ENCODE measurements around the gene CIROP.

CIROP gene

DNA sequence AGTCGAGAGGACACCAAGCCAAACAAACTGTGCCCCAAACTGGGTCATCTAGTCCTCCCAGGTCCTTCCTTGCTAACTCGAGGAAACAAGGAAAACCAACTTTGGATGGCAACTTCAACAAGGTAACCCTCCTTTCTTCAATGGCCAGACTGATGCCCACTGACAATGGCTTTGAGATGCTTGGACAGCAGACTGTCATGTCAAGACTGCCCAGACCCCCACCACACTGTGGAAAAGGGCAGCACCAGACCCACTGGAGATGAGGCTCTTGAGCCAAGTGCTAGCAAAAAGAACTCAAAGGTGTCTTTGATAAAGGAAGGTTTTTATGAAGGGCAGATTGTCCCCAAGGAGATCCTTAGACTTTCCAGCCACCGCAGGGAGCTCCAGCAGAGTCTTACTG lies 38.4 kb downstream of the CIROP start:
- no peak for DNase-seq

- DNase-seq: peak; percentile 47
Observed at GRCh38 chr14:23063601-23064000, 41.2 kb downstream of the CIROP start.

DNA sequence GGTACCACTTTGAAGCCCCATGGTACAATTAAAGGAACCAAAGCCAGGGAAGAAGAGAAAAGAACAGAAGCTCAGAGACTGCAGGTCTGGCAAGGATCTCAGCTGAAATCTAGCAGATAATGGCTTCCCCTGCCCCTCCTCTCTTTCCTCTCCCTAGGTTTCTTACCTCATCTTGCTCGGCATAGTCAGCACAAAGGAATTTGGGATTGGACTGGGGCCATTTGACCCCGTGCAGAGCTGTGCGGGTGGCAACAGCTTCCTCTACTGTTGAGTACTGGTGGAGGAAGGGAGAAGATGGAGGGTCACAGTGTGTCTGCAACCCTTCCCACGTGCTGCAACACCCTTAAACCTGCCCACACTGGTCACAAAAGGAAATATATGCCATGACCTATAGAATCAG lies 42.8 kb downstream of the CIROP start:
- DNase-seq: peak; percentile 97

DNA sequence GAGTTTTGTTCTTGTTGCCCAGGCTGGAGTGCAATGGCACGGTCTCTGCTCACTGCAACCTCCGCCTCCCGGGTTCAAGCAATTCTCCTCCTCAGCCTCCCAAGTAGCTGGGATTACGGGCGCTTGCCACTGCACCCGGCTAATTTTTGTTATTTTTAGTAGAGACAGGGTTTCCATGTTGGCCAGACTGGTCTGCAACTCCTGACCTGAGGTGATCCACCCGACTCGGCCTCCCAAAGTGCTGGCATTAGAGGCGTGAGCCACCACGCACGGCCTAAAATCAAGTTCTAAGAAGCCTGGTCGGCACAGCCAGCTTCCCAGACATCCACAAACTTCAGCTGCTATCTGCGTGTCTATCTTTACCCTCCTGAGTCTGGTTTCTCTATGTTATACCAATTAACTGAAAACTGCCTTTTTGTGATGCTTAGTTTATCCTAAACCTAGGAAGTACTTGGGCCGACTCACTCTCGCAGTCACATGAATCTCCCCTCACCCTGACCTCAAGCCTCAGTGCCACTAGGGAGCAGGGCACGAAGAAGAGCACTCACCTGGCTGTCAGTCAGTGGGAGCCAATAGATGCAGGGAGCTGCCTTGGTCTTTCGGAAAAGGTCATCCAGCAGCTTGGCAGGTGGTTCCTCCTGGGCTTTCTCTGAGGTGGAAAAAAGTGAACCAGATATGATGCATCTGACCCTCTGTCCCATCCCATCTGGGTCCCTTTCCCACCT lies 44.1 kb downstream of the CIROP start:
- DNase-seq: no peak

DNA sequence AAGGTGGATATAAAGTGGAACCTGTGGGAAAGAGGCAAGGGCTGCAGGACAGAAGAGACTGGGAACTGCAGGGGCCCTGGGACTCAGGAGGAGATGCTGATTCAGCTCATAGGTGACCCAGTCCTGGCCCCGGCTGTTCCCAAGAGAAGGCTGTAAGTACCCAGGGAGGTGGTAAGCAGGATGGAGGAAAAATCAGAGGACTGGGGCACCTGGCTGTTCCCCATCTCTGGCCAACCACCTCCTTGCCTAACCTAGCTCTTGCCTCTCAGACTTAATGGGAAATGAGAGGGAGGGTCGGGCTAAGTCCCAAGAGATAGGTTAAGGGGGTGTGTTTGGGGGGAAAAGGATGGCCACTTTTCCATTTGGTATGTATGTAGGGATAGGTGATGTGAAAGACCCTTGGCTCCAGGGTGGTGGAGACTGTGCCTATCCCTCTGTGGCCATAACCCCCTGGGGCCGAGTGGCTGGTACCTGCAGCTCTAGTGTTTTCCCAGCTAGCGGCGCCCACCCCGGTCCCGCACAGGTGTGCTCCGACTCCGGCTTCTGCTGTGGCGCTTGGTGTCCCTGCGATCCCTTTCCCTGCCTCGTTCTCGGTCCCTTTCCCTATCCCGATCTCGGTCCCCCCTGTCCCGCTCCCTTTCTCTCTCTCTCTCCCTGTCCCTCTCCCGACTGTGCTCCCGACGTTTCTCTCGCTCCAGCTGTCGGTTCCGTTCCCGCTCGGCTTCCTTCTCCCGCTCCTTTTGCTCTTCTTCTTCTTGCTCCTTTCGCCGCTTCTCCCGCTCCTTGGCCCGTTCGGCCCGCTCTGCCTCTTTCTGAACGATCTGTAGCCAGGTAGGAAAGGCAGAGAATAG lies 45.9 kb downstream of the CIROP start:
- no peak for DNase-seq

- peak; percentile 95 for DNase-seq
Observed at GRCh38 chr14:23057757-23058653, 46.8 kb downstream of the CIROP start.

DNA sequence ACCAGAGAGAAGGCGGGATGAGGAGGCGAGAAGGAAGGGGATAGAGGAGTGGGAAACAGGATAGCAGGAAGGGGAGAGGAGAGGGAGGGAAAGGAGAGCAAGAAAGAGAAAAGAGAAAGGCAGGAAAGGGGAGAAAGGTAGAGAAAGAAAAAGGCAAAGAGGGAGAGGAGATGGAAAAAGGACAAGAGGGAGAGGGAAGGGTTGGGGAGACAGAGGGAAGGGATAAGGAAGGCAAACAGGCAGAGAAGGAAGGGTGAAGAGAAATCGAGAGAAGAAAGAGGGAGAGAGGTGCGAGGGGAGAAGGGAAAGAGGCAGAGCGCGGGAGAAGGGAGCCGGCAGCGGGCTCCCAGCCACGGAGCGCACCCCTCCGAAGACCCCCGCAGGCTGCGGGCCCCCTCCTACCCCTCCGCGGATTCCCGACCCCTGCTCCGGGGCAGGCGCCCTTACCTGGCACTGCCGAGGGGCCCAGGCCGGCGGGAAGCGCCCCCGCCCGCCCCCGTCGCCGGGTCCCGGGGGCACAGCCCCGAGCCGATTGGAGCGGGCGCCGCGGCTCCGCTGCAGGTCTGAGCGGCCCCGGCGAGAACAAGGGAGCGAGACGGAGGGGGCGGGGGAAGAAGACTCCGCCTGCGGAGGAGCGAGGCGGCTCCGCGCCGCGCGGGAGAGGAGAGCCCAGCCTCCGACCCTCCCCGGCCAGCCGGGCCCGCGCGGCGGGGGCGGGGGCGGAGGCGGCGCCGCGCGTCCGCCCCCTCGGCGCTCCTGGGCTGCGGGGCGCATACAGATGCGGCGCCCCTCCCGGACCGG lies 47.6 kb downstream of the CIROP start, which contains the start of gene CDH24:
Gene CDH24 (minus strand): TSS at position 565 of the 801 bp plus-strand sequence. CDS start 1,787 bp downstream, outside the sequence.
- DNase-seq: peak; percentile 88

GRCh38 chr14:23056145-23056955 lies 48.4 kb downstream of the CIROP start:
- DNase-seq: peak; percentile 96

- DNase-seq: no peak
Observed at GRCh38 chr14:23055621-23056144, 49.1 kb downstream of the CIROP start.

GRCh38 chr14:23055147-23055550 lies 49.6 kb downstream of the CIROP start:
- DNase-seq: no peak

- DNase-seq: no peak
Observed at GRCh38 chr14:23054000-23054811, 50.6 kb downstream of the CIROP start.

DNA sequence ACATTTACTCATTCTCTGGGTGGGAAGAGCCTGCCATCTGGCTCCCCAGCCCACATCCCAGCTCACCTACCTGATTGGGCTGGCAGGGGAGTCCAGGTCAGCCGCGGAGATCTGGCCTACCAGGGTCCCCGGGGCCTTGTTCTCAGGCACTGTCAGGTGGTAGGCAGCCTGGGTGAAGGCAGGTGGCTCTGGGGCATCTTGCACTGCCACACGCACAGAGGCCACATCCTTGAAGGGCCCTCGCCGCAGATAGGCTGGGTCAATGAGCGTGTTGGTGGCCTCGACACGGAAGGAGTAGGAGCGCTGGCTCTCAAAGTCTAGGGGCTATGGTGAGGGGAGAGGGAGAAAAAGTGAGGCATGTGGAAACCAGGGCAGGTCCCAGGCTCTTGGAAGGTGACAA lies 51.4 kb downstream of the CIROP start:
- no peak for DNase-seq

DNA sequence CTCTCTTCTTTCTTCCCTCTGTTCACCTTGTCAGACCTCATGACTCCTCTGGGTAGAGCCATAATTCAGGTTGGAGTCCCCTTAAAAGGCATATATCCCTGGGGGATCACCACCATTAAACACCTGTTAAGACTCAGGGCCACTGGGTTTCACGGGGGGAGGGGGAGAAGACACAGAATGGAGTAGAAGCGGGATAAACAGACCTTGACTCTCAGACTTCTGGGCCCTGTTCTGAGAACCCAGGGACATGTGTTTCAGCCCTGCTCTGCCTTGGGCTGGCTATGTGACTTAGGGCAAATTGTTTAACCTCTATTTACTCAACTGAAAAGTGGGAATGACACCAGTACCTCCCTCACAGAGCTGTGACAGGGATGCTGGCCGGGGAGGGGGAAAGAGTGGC lies 52.1 kb downstream of the CIROP start:
- no peak for DNase-seq

- no peak for DNase-seq
Observed at GRCh38 chr14:23052182-23052623, 52.6 kb downstream of the CIROP start.

GRCh38 chr14:23051141-23052057 lies 53.4 kb downstream of the CIROP start:
- no peak for DNase-seq
